Hepatocyte (in vitro differentiated cells): ENCODE measurements around the gene ITGA1.

Source experiments
- CTCF ChIP-seq: fragments of 200-600 bp; sonication (generic); IDR thresholded peaks from 2 replicates; pipeline ENCODE4 v1.5.1; 2016; ENCODE audit warnings: antibody characterized with exemption, mild to moderate bottlenecking; ENCODE audit not compliant: poor library complexity
- EZH2 ChIP-seq: fragments of 200-600 bp; sonication (generic); IDR thresholded peaks from 2 replicates; pipeline ENCODE4 v1.6.1; 2016; ENCODE audit warnings: antibody characterized with exemption, mild to moderate bottlenecking, borderline replicate concordance

- no peak for TF ChIP-seq CTCF
- no peak for TF ChIP-seq EZH2
Measured at GRCh38 chr5:52864884-52865283, 77.2 kb downstream of the ITGA1 start.
